GM23338 (cell line): Measurements from ENCODE around the gene MEAK7. TPM values are rescaled to one million over a fixed set of nuclear protein-coding genes. Genes with fewer than 3 reads are reported as not detected.

Experiments
- ATAC-seq: fragments of 200-7000 bp; cut with Tn5 transposase; 3 replicates; pipeline ENCODE4 v1.9.1; 2020
- DNase-seq: peaks from one replicate; pipeline ENCODE4 v3.0.0-alpha.2; 2015; ENCODE audit warnings: low spot score
- H2AFZ ChIP-seq: fragments of 200-600 bp; sonication (generic); 2 replicates; pipeline ENCODE4 v1.8.0; 2016; ENCODE audit warnings: antibody characterized with exemption, mild to moderate bottlenecking, moderate library complexity
- H3F3A ChIP-seq: fragments of 200-600 bp; sonication (generic); replicated peaks from 2 replicates; pipeline ENCODE4 v1.8.0; 2017; ENCODE audit warnings: antibody characterized with exemption, mixed run types, low read depth
- H3K27ac ChIP-seq: fragments of 200-600 bp; sonication (generic); 2 replicates; pipeline ENCODE4 v1.6.1; 2016; ENCODE audit warnings: low read depth
- H3K27me3 ChIP-seq: fragments of 200-600 bp; sonication (generic); 2 replicates; pipeline ENCODE4 v1.8.0; 2016; ENCODE audit warnings: mild to moderate bottlenecking, mixed run types, moderate library complexity; ENCODE audit not compliant: insufficient read depth
- H3K36me3 ChIP-seq: fragments of 200-600 bp; sonication (generic); 2 replicates; pipeline ENCODE4 v1.8.0; 2016; ENCODE audit warnings: mild to moderate bottlenecking; ENCODE audit not compliant: insufficient read depth
- H3K4me1 ChIP-seq: fragments of 200-600 bp; sonication (generic); 2 replicates; pipeline ENCODE4 v1.8.0; 2016; ENCODE audit warnings: mild to moderate bottlenecking, moderate library complexity; ENCODE audit not compliant: insufficient read depth
- H3K4me2 ChIP-seq: fragments of 200-600 bp; sonication (generic); 2 replicates; pipeline ENCODE4 v1.7.1; 2017; ENCODE audit warnings: mixed run types
- H3K4me3 ChIP-seq: fragments of 200-600 bp; sonication (generic); 2 replicates; pipeline ENCODE4 v1.6.1; 2016; ENCODE audit warnings: mixed run types
- H3K79me2 ChIP-seq: fragments of 200-600 bp; sonication (generic); replicated peaks from 2 replicates; pipeline ENCODE4 v1.8.0; 2017; ENCODE audit warnings: mild to moderate bottlenecking; ENCODE audit not compliant: insufficient read depth
- H3K9me2 ChIP-seq: fragments of 200-600 bp; sonication (generic); 2 replicates; pipeline ENCODE4 v1.8.0; 2017; ENCODE audit not compliant: insufficient read depth
- H4K20me1 ChIP-seq: fragments of 200-600 bp; sonication (generic); replicated peaks from 2 replicates; pipeline ENCODE4 v1.8.0; 2017; ENCODE audit warnings: mild to moderate bottlenecking; ENCODE audit not compliant: insufficient read depth
- H3K27ac Mint-ChIP-seq: 2 replicates; pipeline ENCODE4 v1.8.0; 2020; ENCODE audit warnings: inconsistent platforms, mild to moderate bottlenecking, moderate library complexity, mixed read lengths
- H3K27me3 Mint-ChIP-seq: 3 replicates; pipeline ENCODE4 v1.8.0; 2022; ENCODE audit warnings: low read depth, mild to moderate bottlenecking, moderate library complexity, mixed read lengths, inconsistent platforms; ENCODE audit not compliant: insufficient read depth, poor library complexity
- H3K36me3 Mint-ChIP-seq: 3 replicates; pipeline ENCODE4 v1.8.0; 2021; ENCODE audit warnings: low read depth, mild to moderate bottlenecking, inconsistent platforms, moderate library complexity, mixed read lengths
- H3K4me1 Mint-ChIP-seq: 3 replicates; pipeline ENCODE4 v1.8.0; 2020; ENCODE audit warnings: mild to moderate bottlenecking, inconsistent platforms, mixed read lengths
- H3K4me3 Mint-ChIP-seq: 3 replicates; pipeline ENCODE4 v1.8.0; 2021; ENCODE audit warnings: moderate library complexity, mild to moderate bottlenecking, inconsistent platforms, mixed read lengths
- H3K9me3 Mint-ChIP-seq: 3 replicates; pipeline ENCODE4 v1.8.0; 2020; ENCODE audit warnings: moderate library complexity, mild to moderate bottlenecking, inconsistent platforms, mixed read lengths
- CREB1 ChIP-seq: fragments of 250-450 bp; sonication (Bioruptor Pico); IDR thresholded peaks from 2 replicates; pipeline ENCODE4 v1.5.0; 2020; ENCODE audit warnings: low read depth, mild to moderate bottlenecking, moderate library complexity
- CTCF ChIP-seq, 2 experiments: fragments of 200-600 bp in 1 of 2; sonication (generic) in 1 of 2; conservative IDR thresholded peaks; 2 replicates each; pipeline versions ENCODE4 v1.5.1 to v1.6.1; 2016 to 2017; ENCODE audit warnings: antibody characterized with exemption in 2 of 2, low read depth in 2 of 2, mild to moderate bottlenecking in 2 of 2, moderate library complexity in 1 of 2
- EZH2phosphoT487 ChIP-seq: fragments of 200-600 bp; sonication (generic); IDR thresholded peaks from one replicate; pipeline ENCODE4 v1.8.1; 2018; ENCODE audit warnings: antibody characterized with exemption; ENCODE audit not compliant: unreplicated experiment
- NANOG ChIP-seq: IDR thresholded peaks from 2 replicates; pipeline ENCODE4 v1.6.1; 2016; ENCODE audit warnings: antibody characterized with exemption, borderline replicate concordance
- POLR2AphosphoS5 ChIP-seq: IDR thresholded peaks from 2 replicates; pipeline ENCODE4 v1.6.1; 2016; ENCODE audit warnings: antibody characterized with exemption, low read depth
- REST ChIP-seq: IDR thresholded peaks from one replicate; pipeline ENCODE4 v1.6.1; 2018; ENCODE audit warnings: antibody characterized with exemption; ENCODE audit not compliant: unreplicated experiment
- ZNF462 ChIP-seq: fragments of 250-450 bp; sonication (Bioruptor Pico); IDR thresholded peaks from 2 replicates; pipeline ENCODE4 v1.5.0; 2020; ENCODE audit warnings: mild to moderate bottlenecking, moderate library complexity
- polyA plus RNA-seq: library from polyadenylated mRNA; unstranded; fragments of >200 nt; fragmentation: Nextera tagmentation; extraction: Ambion mirVana; gene quantifications from 2 replicates; pipeline ENCODE4 v1.2.1, GENCODE V29; 2016
- total RNA-seq: library from RNA; depleted of rRNA; stranded (reverse); fragments of >200 nt; shearing (Covaris generic); gene quantifications from 2 replicates; pipeline ENCODE4 v1.2.3, GENCODE V29; 2014

The MEAK7 gene
- total and polyA plus RNA-seq, 2 experiments from 2014 or later: 7.5 to 17.2 TPM

GRCh38 chr16:84530590-84530989, 26.1 kb upstream of the MEAK7 start (continued):
- no peak for TF ChIP-seq ZNF462
- TF ChIP-seq REST: no peak

GRCh38 chr16:84529607-84530006, 25.1 kb upstream of the MEAK7 start:
- H4K20me1 ChIP-seq: no peaks in the 10 kb centered on the region
- TF ChIP-seq CTCF (conservative IDR thresholded peaks at IDR 0.05; ENCODE audit: low read depth in 2 of 2) (no peak), REST (no peak), EZH2phosphoT487 (no peak), CREB1 (no peak), POLR2AphosphoS5 (no peak), NANOG (no peak)

More at GRCh38 chr16:84529607-84530006, 25.1 kb upstream of the MEAK7 start:
- Mint-ChIP-seq H3K36me3 (peaks cover 19% of the 10 kb centered on the region), H3K9me3 (peaks cover 17% of the 10 kb centered on the region), H3K4me1 (peaks cover 40% of the 10 kb centered on the region), H3K27ac (no peak overlapping the region), H3K27me3 (peaks cover 20% of the 10 kb centered on the region), H3K4me3 (no peak overlapping the region)
- no peak for ATAC-seq
- Histone ChIP-seq H3K4me1 (peaks cover 14% of the 10 kb centered on the region), H3K4me2 (no peak overlapping the region), H3K79me2 (no peaks in the 10 kb centered on the region), H3K27me3 (no peaks in the 10 kb centered on the region), H3K4me3 (no peak overlapping the region), H3K27ac (no peak overlapping the region), H2AFZ (no peak overlapping the region), H3K9me2 (peaks cover 4% of the 10 kb centered on the region; the same call in 1 of the 2 replicates), H3F3A (peaks cover 2% of the 10 kb centered on the region; the same call in 1 of the 2 replicates), H3K36me3 (no peaks in the 10 kb centered on the region)
- no peak for DNase-seq
